Measurements from ENCODE around the gene ADAM10. TPM values are rescaled to one million over a fixed set of nuclear protein-coding genes. Genes with fewer than 3 reads are reported as not detected.

ADAM10 gene
- total and polyA plus RNA-seq, 2 donors (not counting 1 experiment from before 2014, with no cell fraction given) = 18.8 to 138 TPM

DNA sequence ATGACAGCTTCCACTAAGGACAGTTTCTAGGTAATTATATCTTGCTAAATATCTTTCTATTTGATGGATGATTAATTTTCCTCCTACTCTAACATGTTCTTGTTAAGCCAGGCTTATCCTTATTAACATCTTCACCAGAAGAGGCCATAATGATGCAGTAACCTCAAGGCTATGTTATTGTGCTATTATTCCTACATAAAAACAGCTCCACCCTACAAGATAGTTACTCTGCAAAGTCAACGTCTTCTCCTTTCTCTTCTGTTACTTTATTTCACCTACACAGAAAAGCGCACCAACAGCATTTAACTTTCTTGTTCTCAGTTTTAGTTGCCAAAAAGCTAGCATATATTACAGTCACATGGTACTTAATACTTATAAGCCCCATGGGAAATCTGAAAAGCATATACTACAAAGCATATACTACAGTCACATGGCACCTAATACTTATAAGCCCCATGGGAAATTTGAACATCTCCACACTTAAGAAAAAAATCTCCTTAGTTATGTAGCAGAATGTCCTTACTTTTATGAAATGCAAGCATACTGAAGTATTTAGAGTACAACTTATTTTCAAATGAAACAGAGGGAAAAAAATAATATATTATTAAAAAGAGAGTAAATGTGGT, 13.4 kb downstream of the ADAM10 start:
- Histone ChIP-seq H3K27me3 (replicated peaks in 1 of 4; ENCODE audit: control extremely low read depth in 1 of 4, control insufficient read depth in 3 of 4, insufficient read depth in 4 of 4, low read length in 3 of 4) (no peaks in the 10 kb centered on the region), H2AFZ (ENCODE audit: insufficient read depth, low read depth, low read length, poor library complexity, severe bottlenecking) (no peak overlapping the region), H3K27ac (ENCODE audit: low read length in 2 of 2) (no peak overlapping the region), H3K9ac (ENCODE audit: low read length) (no peak overlapping the region), H3K4me3 (ENCODE audit: control extremely low read depth in 1 of 5, extremely low read depth in 1 of 5, insufficient read depth in 1 of 5, low read depth in 2 of 5, low read length in 4 of 5) (no peak overlapping the region), H3K79me2 (ENCODE audit: control insufficient read depth, insufficient read depth, low read length) (peaks cover 95% of the 10 kb centered on the region), H3K4me1 (ENCODE audit: control insufficient read depth in 2 of 2, insufficient read depth in 2 of 2, low read length in 2 of 2) (peaks cover 8 to 31% of the 10 kb centered on the region in 2 donors), H4K20me1 (ENCODE audit: control insufficient read depth, insufficient read depth, low read length, poor library complexity, severe bottlenecking) (peaks cover 64% of the 10 kb centered on the region), H3K9me3 (ENCODE audit: control extremely low read depth in 1 of 3, control insufficient read depth in 2 of 3, insufficient read depth in 1 of 3, low read length in 2 of 3) (no peaks in the 10 kb centered on the region), H3K4me2 (replicated peaks; ENCODE audit: low read depth, low read length, poor library complexity, severe bottlenecking) (peak overlapping the region; percentile 7), H3K36me3 (replicated peaks in 1 of 2; ENCODE audit: control extremely low read depth in 1 of 2, control insufficient read depth in 1 of 2, extremely low read depth in 1 of 2, insufficient read depth in 2 of 2, low read length in 1 of 2) (no peaks in the 10 kb centered on the region)
- Mint-ChIP-seq H3K27ac (no peak overlapping the region), H3K27me3 (no peaks in the 10 kb centered on the region), H3K9me3 (ENCODE audit: insufficient read depth) (no peaks in the 10 kb centered on the region), H3K4me1 (peaks cover 60% of the 10 kb centered on the region), H3K4me3 (no peak overlapping the region)
- DNase-seq (no peak), ATAC-seq (ENCODE audit: low read depth) (no peak)
- POLR2A ChIA-PET = interaction anchor here (0.6 kb wide), 1 partner anchor 11 kb away, joined by 3 read pairs; no protein-coding TSS in a partner anchor
- TF ChIP-seq, protein P1, sequence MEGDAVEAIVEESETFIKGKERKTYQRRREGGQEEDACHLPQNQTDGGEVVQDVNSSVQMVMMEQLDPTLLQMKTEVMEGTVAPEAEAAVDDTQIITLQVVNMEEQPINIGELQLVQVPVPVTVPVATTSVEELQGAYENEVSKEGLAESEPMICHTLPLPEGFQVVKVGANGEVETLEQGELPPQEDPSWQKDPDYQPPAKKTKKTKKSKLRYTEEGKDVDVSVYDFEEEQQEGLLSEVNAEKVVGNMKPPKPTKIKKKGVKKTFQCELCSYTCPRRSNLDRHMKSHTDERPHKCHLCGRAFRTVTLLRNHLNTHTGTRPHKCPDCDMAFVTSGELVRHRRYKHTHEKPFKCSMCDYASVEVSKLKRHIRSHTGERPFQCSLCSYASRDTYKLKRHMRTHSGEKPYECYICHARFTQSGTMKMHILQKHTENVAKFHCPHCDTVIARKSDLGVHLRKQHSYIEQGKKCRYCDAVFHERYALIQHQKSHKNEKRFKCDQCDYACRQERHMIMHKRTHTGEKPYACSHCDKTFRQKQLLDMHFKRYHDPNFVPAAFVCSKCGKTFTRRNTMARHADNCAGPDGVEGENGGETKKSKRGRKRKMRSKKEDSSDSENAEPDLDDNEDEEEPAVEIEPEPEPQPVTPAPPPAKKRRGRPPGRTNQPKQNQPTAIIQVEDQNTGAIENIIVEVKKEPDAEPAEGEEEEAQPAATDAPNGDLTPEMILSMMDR (IDR thresholded peaks at IDR 0.05) = no peak
- no peak for TF ChIP-seq EZH2 (IDR thresholded peaks at IDR 0.05; ENCODE audit: borderline replicate concordance, insufficient read depth, low read depth, low read length, poor library complexity, severe bottlenecking)
- WGBS (ENCODE audit: insufficient coverage) = no CpG with 5 or more reads among the region's 2 CpGs
- CTCF ChIA-PET = no interaction called here
- intact Hi-C loops (cut with micrococcal nuclease) = no loop called here

DNA sequence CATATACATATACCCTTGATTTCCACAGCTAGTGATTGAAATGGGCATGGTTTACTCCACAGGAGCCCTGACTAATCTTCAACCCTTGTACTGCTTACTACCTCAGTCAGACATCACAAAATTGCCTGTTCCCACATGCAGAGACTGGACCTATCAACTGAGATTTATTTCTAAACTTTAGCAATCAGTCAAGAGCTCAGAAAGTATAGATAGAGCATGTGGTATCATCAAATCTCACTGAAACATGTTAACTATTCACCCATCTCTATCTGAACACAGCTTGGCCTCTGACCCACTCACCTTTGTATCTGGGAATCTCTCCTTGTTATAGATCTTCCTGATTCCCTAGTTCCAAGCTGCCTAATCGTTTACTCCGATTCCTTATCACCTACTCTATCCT, 14.6 kb downstream of the ADAM10 start:
- no peaks in the 10 kb centered on the region for H3K27me3 Mint-ChIP-seq
- DNase-seq = no peak
- Histone ChIP-seq H3K36me3 (replicated peaks in 1 of 2; ENCODE audit: control extremely low read depth in 1 of 2, control insufficient read depth in 1 of 2, extremely low read depth in 1 of 2, insufficient read depth in 2 of 2, low read length in 1 of 2) (no peaks in the 10 kb centered on the region), H3K27me3 (replicated peaks in 1 of 4; ENCODE audit: control extremely low read depth in 1 of 4, control insufficient read depth in 3 of 4, insufficient read depth in 4 of 4, low read length in 3 of 4) (no peaks in the 10 kb centered on the region), H4K20me1 (ENCODE audit: control insufficient read depth, insufficient read depth, low read length, poor library complexity, severe bottlenecking) (peaks cover 67% of the 10 kb centered on the region), H3K4me2 (replicated peaks; ENCODE audit: low read depth, low read length, poor library complexity, severe bottlenecking) (no peak overlapping the region), H3K79me2 (ENCODE audit: control insufficient read depth, insufficient read depth, low read length) (peaks cover 95% of the 10 kb centered on the region), H3K4me3 (ENCODE audit: control extremely low read depth in 1 of 5, extremely low read depth in 1 of 5, insufficient read depth in 1 of 5, low read depth in 2 of 5, low read length in 4 of 5) (no peak overlapping the region), H3K9me3 (ENCODE audit: control extremely low read depth in 1 of 3, control insufficient read depth in 2 of 3, insufficient read depth in 1 of 3, low read length in 2 of 3) (no peaks in the 10 kb centered on the region), H3K4me1 (ENCODE audit: control insufficient read depth in 2 of 2, insufficient read depth in 2 of 2, low read length in 2 of 2) (peaks cover 10 to 36% of the 10 kb centered on the region in 2 donors), H2AFZ (ENCODE audit: insufficient read depth, low read depth, low read length, poor library complexity, severe bottlenecking) (no peak overlapping the region), H3K9ac (ENCODE audit: low read length) (no peak overlapping the region), H3K27ac (ENCODE audit: low read length in 2 of 2) (no peak overlapping the region)
- H3K27ac Mint-ChIP-seq = no peak overlapping the region
- peaks cover 65% of the 10 kb centered on the region for H3K4me1 Mint-ChIP-seq
- no peak overlapping the region for H3K4me3 Mint-ChIP-seq
- TF ChIP-seq, protein P1 (IDR thresholded peaks at IDR 0.05) = no peak
- TF ChIP-seq EZH2 (IDR thresholded peaks at IDR 0.05; ENCODE audit: borderline replicate concordance, insufficient read depth, low read depth, low read length, poor library complexity, severe bottlenecking) = no peak
- CTCF ChIA-PET = no interaction called here
- H3K9me3 Mint-ChIP-seq (ENCODE audit: insufficient read depth) = no peaks in the 10 kb centered on the region
- intact Hi-C loops (cut with micrococcal nuclease) = no loop called here
- 100% methylated on average over 2 of the region's 2 CpGs for WGBS (ENCODE audit: insufficient coverage)
- ATAC-seq (ENCODE audit: low read depth) = no peak
- POLR2A ChIA-PET = no interaction called here
